ENCODE data around the gene B3GAT1.

B3GAT1 gene

GRCh38 chr11:134440851-134441250 is 28.8 kb upstream of the B3GAT1 start:
- no peak for DNase-seq

DNA sequence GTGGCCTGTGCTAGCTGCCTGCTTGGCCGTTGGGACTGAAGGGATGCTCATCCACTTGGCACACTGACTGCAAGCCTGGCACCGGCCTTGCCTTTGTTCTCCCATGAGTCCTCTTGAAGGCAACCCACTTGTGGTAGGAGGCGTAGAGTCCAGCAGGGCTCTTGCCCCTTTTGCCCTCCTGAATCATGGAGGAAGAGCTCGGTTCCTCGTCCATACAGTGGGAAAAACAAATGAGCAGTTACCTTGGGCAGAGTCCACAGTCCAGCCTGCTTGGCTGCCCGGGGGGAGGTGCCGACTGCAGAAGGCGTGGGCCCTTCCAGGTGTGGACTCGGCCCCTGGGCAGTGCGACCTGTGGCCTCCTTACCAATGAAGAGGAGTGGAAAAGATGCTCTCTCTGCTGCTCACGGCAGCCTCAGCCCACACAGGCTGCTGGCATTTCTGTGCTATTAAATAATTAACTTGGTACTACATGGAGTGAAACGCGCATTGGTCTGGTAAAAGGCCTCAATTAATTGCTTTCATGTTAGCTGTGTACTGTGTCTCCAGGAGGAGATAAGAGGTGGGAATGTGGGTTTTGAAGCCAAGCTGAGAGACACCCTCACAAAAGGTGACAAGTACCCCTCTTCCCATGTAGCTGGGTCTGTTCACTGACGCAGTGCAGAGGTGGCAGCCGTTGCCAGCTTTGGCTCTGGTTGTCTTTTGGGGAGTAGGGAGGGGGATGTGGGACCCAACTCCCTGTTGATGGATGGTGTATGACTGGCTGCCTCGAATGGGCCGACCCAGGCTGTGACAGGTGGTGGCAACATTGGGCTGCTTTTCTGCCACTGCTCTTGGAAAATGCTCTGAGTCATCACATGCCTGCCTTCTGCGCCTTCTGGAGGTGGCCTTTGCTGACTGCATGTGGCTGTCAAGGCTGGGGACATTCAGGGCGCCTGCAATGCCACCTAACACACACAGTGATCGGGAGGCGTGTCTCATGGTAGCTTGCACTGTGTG is 26.8 kb upstream of the B3GAT1 start:
- no peak for DNase-seq

GRCh38 chr11:134437821-134438220 is 25.8 kb upstream of the B3GAT1 start:
- DNase-seq = no peak

- DNase-seq = no peak
These were observed 24.7 kb upstream of the B3GAT1 start for GRCh38 chr11:134436781-134437180.

GRCh38 chr11:134433806-134434205 is 21.8 kb upstream of the B3GAT1 start:
- no peak for DNase-seq

- DNase-seq = no peak
These were observed 21.2 kb upstream of the B3GAT1 start for GRCh38 chr11:134433251-134433650.

DNA sequence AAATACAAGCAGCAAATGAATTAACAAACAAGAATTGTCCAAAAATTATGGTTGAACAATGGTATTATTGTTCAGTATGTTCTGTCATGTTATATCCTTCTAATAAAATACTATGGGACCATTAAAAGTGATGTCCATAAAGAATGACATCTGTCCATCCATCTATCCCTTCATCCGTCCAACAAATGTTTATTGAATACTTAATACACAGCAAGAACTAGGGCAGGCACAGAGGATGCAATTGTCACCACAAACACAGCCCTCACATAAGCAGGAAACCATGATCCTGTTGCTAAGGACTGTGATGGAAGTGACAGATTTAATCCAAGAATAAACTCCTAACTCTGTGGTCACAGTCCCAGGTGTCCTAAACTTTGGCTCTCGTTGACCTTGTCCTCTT is 20.7 kb upstream of the B3GAT1 start:
- DNase-seq = no peak

- DNase-seq = no peak
These were observed 17.1 kb upstream of the B3GAT1 start for GRCh38 chr11:134429106-134429505.

DNA sequence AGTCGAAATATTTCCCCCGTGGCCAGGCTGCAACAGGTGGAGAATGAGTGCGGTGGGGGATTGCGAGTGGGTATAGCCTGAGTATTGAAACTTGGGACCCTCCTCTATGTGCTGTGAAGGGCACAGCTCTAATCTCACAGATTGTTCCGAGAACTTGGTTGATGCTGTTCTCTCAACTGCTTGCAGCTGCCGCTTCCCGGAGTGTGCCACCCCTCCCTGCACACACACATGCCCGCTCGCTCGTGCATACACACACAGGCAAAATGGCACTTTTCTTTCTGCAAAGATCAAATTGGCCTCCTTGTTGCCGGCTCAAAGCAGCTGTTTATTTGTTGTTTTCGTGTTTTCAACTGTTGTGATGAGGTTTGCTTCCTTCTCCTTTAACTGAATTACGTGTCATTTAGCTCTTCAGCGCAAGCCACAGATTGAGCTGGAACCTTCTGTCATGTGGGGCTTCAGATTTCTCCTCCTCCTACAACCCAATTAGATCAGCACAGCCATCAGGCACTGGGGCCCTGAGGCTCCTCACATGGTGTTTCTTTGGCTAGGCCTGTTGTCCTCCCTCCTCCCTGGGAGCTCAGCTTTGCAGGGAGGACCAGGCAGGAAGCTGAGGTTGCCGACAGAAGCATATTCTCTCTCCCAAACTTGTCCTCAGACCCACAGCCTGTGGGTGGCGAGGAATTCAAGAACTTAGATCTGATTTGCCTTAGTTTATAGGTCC is 13.9 kb upstream of the B3GAT1 start:
- DNase-seq = no peak

- no peak for DNase-seq
These were observed 13.4 kb upstream of the B3GAT1 start for GRCh38 chr11:134425413-134425812.

DNA sequence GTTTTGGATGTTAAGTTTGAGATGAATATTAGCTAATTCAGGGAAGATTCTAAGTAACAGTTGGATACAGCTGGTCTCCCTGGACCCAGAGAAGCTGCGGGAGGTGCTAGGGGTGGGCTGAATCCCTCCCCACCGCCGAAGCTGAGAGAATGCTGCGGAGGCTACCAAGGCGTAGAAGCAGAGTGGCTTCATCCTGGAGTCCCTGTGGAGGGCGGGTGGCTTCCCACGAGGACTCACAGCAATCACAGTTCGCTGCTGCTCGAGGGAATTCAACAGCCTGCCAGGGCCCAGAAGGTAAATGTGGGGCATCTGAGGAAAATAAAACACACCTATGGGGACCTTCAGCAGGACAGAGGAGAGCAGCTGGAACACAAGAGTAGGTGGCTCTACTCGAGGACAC is 11.1 kb upstream of the B3GAT1 start:
- DNase-seq = no peak

DNA sequence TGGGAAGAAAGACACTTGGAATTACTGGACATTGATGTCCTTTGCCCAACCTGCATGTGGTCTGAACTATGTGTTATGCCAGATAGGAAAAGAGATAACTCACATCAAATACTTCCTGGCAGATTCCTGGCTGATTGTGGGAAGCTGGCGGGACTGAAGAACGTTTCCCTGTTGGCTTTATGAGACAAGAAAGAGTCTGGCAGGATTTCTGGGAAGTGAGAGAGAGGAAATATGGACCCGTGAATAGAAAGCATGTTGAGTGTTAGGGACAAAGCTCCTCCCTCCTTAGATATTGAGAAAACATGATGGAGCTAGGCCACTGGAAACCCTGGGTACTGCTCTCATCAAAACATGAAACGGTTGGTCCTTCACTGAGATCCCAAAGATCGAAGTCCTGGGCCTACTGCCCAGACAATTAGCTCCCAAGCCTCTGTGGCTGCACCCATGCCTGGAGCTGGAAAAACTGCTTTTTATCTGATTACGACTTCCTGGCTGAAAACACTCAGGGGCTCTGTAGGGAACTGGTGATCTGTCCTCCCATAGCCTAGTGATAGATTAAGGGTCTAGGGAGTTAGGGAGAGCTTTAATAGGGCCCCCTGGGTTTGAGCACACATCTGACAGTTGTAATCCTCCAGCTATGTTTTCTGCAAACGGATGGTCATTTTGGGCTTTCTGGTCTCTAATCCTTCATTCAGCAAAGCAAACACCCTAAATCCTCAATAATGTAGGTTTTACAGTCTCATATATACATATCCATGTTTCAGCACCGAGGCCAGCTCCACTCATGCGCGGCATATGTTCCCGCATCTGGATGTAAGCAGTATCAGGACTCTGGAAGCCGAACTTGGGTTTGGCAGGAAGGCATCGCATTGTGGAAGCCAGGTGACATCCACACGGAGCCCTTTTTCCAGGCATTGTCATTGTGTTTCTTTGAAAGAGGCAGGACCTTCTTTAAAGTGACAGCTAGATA is 6.1 kb upstream of the B3GAT1 start:
- DNase-seq = no peak

DNA sequence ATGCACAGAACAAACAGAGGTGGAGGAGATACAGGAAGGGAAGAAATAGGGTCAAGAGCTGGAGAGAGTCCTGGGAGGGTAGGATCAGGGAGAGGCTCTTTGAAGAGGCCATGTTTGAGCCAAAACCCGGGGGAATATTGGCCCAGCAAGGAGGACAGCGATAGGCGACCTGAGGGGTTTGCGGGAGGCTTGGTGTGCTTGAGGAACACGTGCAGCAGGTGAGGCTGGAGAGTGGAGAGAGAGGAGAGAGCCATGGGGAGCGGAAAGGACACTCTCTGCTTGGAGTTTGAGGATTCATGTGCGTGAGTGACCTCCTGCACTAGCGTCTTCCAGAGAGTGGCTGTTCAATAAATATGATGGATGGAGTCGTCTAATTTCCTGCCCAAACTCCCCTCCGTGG is 4.7 kb upstream of the B3GAT1 start:
- DNase-seq = no peak

DNA sequence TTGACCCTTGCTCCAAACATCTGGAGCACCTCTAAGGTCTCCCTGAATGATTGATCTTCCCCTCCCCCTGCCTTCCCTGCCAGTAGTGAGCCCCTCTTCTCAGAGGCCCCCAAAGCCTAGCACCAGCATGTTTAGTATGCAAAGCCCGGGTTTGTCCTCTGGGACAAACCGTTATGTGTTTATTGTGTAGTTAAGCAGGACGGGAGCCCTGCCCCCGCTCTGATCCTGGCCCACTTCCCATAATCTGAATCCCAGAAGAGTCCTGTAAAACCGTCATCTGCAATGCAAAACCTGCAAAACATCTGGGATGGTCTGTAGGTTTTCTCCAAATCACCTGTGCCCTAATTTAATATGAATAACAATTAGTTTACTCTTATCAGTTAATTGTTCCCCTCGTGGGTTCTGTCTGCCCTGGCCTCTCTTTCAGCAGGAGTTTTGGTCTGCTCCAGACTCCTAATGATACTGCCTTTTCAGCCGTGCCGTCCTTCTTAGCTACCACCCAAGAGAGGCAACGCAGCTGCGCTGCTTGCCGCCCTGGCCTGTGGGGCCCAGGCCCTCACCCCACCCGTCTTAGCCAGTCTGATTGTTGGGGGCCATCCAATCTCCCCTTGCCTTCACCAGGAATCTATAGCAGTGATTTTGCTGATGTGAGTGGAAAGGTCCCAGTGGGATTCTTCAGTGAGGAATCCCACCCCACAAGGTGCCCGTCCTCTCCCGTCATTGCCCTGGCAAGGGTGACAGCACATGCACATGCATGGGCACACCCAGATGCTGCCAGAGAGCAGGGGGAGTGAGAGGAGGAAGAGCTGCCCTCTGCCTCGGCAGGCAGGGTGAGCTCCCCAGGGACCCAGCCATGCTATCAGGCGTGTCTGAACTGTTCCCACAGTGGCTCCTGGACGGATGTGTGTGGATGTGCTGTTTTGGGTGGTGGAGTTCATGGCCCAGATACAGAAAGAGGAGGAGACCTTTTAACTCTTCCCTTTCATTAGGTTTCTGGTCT is 3.0 kb upstream of the B3GAT1 start:
- DNase-seq = no peak

- no peak for DNase-seq
These were observed 2.0 kb upstream of the B3GAT1 start for GRCh38 chr11:134413826-134414731.

- no peak for DNase-seq
These were observed 1.2 kb upstream of the B3GAT1 start for GRCh38 chr11:134413043-134413825.

- no peak for DNase-seq
These were observed 1.3 kb downstream of the B3GAT1 start for GRCh38 chr11:134410766-134411165.

GRCh38 chr11:134409552-134410429 is 2.3 kb downstream of the B3GAT1 start:
- DNase-seq = no peak

GRCh38 chr11:134407923-134408322 is 4.1 kb downstream of the B3GAT1 start:
- no peak for DNase-seq
